GM12878 (cell line): ENCODE results near the gene CACNA1E. TPM values are rescaled to one million over a fixed set of nuclear protein-coding genes. Genes with fewer than 3 reads are reported as not detected.

ENCODE experiments used
- BCL11A ChIP-seq: IDR thresholded peaks from 2 replicates; pipeline ENCODE4 v1.6.1; 2011; ENCODE audit warnings: low read depth, low read length
- CHD4 ChIP-seq: fragments of 200-600 bp; sonication (generic); IDR thresholded peaks from 2 replicates; pipeline ENCODE4 v1.6.1; 2016; ENCODE audit warnings: mild to moderate bottlenecking
- EZH2 ChIP-seq: IDR thresholded peaks from 2 replicates; pipeline ENCODE4 v1.6.1; 2012; ENCODE audit warnings: low read depth, mild to moderate bottlenecking, control low read depth, inconsistent platforms, low read length, borderline replicate concordance; ENCODE audit not compliant: control insufficient read depth
- FOXK2 ChIP-seq: fragments of 450-650 bp; IDR thresholded peaks from 2 replicates; pipeline ENCODE4 v1.6.1; 2017; ENCODE audit warnings: mild to moderate bottlenecking, moderate library complexity
- IKZF1 ChIP-seq: fragments of 450-650 bp; conservative IDR thresholded peaks from 2 replicates; pipeline ENCODE4 v1.6.1; 2017; ENCODE audit warnings: antibody characterized with exemption, mild to moderate bottlenecking
- NBN ChIP-seq: fragments of 450-650 bp; IDR thresholded peaks from 2 replicates; pipeline ENCODE4 v1.6.1; 2016
- POLR2A ChIP-seq: IDR thresholded peaks from 2 replicates; pipeline ENCODE4 v1.6.1; 2011; ENCODE audit warnings: low read depth, mild to moderate bottlenecking, low read length
- POLR2AphosphoS2 ChIP-seq: IDR thresholded peaks from 2 replicates; pipeline ENCODE4 v1.6.1; 2011; ENCODE audit warnings: low read depth, mild to moderate bottlenecking, low read length, improper control_type of control experiment, moderate library complexity
- RAD51 ChIP-seq: fragments of 450-650 bp; IDR thresholded peaks from 2 replicates; pipeline ENCODE4 v1.6.1; 2016; ENCODE audit warnings: moderate library complexity, mild to moderate bottlenecking, inconsistent platforms
- RB1 ChIP-seq: fragments of 450-650 bp; formaldehyde crosslinking; IDR thresholded peaks from 2 replicates; pipeline ENCODE4 v1.6.1; 2017; ENCODE audit warnings: mild to moderate bottlenecking, borderline replicate concordance
- SIX5 ChIP-seq: IDR thresholded peaks from 2 replicates; pipeline ENCODE4 v1.6.1; 2011; ENCODE audit warnings: mild to moderate bottlenecking, low read depth, low read length, moderate library complexity; ENCODE audit not compliant: severe bottlenecking
- SPI1 ChIP-seq: IDR thresholded peaks from 2 replicates; pipeline ENCODE4 v1.6.1; 2011; ENCODE audit warnings: low read depth, mild to moderate bottlenecking, low read length, moderate library complexity, borderline replicate concordance; ENCODE audit not compliant: insufficient read depth
- SREBF1 ChIP-seq: IDR thresholded peaks from 2 replicates; pipeline ENCODE4 v1.6.1; 2012; ENCODE audit warnings: mild to moderate bottlenecking, low read length
- SUPT20H ChIP-seq: IDR thresholded peaks from 2 replicates; pipeline ENCODE4 v1.6.1; 2011; ENCODE audit warnings: low read depth, mild to moderate bottlenecking, low read length, moderate library complexity, borderline replicate concordance; ENCODE audit not compliant: control insufficient read depth
- TARDBP ChIP-seq: IDR thresholded peaks from 2 replicates; pipeline ENCODE4 v1.6.1; 2016; ENCODE audit warnings: borderline replicate concordance
- ZSCAN29 ChIP-seq: fragments of 450-650 bp; IDR thresholded peaks from 2 replicates; pipeline ENCODE4 v1.6.1; 2017; ENCODE audit warnings: mild to moderate bottlenecking, moderate library complexity
- polyA plus RNA-seq, 11 experiments: library from polyadenylated mRNA; depleted of rRNA in 4 of 11; unstranded in 6 of 11; stranded (reverse) in 5 of 11; fragments of >200 nt; fragmentation: Nextera tagmentation in 4 of 11; fragmentation: Illumina TruSeq in 1 of 11; extraction: Ambion mirVana in 4 of 11; extraction: Trizol in 1 of 11; gene quantifications; 1 replicate in 1 of 11; 2 replicates in 10 of 11; pipeline versions ENCODE4 v1.2.1 to v1.2.3, GENCODE V29; 2011 to 2016; ENCODE audit warnings: inconsistent platforms in 2 of 11, missing spikeins in 2 of 11, low read depth in 1 of 11
- total RNA-seq, 4 experiments: library from RNA; depleted of rRNA in 3 of 4; stranded (reverse); fragments of >200 nt in 3 of 4; fragmentation: Illumina TruSeq in 1 of 4; extraction: Trizol in 1 of 4; gene quantifications; 2 replicates each; pipeline versions ENCODE4 v1.2.1 to v1.2.3, GENCODE V29; 2013 to 2021
- TF ChIP-seq, protein P1 (sequence below): fragments of 450-650 bp; IDR thresholded peaks from 2 replicates; pipeline ENCODE4 v1.6.1; 2017; ENCODE audit warnings: mild to moderate bottlenecking, moderate library complexity
- TF ChIP-seq, protein P2 (sequence below): fragments of 450-650 bp; IDR thresholded peaks from 2 replicates; pipeline ENCODE4 v1.6.1; 2016; ENCODE audit warnings: mild to moderate bottlenecking
- TF ChIP-seq, protein P3 (sequence below): IDR thresholded peaks from 2 replicates; pipeline ENCODE4 v1.6.1; 2011; ENCODE audit warnings: mild to moderate bottlenecking, low read depth, low read length, moderate library complexity; ENCODE audit not compliant: insufficient replicate concordance
- TF ChIP-seq, protein P4 (sequence below): fragments of 450-650 bp; formaldehyde crosslinking; IDR thresholded peaks from 2 replicates; pipeline ENCODE4 v1.4.0; 2020; ENCODE audit warnings: mild to moderate bottlenecking, moderate library complexity

CACNA1E gene
- total and polyA plus RNA-seq, 10 of the 15 experiments (the other 5 are each of a cell fraction or from before 2014, with no cell fraction given), result 0.57 to 22.0 (median 8.5) TPM

DNA sequence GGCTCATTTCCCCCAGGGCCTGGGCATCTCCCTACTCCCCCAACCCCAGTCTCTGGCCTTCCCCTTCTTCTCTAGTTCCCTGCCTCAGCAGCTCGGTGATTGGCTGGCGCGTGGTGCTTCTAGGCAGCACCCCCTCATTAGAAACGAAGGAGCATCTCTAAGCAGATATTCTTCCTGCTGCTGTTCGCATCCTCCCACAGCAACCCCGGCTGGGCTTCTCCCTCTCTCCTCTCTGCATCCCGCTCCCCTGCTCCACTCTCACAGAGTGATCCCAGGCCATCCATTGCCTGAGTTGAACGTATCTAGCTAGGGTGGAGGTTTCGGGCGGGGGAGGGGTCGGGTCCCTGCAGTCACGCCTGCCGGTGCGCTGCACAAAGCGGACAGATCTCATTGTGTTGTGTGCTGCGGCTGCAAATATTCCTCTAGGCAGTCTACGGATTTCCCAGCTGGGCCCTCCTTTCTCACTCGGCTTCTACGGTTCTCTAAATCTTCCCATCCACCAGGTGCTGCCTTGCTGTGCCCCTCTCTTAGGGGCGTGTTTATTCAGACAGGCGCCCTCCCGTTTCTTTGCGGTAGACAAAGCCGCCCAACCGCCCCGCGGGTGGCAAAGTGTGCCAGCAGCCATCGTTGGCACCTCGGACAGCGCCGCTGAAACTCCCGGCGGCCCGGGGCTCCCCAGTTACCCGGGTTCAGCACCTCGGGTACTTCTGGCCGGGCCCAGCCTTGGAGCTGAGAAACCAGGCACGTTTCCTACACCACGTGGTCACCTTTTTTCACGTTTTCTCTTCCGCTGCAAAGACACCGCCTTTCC lies 2.2 kb downstream of the CACNA1E start (continued):
- TF ChIP-seq, protein P1, sequence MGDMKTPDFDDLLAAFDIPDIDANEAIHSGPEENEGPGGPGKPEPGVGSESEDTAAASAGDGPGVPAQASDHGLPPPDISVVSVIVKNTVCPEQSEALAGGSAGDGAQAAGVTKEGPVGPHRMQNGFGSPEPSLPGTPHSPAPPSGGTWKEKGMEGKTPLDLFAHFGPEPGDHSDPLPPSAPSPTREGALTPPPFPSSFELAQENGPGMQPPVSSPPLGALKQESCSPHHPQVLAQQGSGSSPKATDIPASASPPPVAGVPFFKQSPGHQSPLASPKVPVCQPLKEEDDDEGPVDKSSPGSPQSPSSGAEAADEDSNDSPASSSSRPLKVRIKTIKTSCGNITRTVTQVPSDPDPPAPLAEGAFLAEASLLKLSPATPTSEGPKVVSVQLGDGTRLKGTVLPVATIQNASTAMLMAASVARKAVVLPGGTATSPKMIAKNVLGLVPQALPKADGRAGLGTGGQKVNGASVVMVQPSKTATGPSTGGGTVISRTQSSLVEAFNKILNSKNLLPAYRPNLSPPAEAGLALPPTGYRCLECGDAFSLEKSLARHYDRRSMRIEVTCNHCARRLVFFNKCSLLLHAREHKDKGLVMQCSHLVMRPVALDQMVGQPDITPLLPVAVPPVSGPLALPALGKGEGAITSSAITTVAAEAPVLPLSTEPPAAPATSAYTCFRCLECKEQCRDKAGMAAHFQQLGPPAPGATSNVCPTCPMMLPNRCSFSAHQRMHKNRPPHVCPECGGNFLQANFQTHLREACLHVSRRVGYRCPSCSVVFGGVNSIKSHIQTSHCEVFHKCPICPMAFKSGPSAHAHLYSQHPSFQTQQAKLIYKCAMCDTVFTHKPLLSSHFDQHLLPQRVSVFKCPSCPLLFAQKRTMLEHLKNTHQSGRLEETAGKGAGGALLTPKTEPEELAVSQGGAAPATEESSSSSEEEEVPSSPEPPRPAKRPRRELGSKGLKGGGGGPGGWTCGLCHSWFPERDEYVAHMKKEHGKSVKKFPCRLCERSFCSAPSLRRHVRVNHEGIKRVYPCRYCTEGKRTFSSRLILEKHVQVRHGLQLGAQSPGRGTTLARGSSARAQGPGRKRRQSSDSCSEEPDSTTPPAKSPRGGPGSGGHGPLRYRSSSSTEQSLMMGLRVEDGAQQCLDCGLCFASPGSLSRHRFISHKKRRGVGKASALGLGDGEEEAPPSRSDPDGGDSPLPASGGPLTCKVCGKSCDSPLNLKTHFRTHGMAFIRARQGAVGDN, result peak; percentile 64; the same call in 1 of the 2 replicates
- TF ChIP-seq, protein P2, sequence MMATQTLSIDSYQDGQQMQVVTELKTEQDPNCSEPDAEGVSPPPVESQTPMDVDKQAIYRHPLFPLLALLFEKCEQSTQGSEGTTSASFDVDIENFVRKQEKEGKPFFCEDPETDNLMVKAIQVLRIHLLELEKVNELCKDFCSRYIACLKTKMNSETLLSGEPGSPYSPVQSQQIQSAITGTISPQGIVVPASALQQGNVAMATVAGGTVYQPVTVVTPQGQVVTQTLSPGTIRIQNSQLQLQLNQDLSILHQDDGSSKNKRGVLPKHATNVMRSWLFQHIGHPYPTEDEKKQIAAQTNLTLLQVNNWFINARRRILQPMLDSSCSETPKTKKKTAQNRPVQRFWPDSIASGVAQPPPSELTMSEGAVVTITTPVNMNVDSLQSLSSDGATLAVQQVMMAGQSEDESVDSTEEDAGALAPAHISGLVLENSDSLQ, result peak; percentile 49; the same call in 1 of the 2 replicates
- TF ChIP-seq TARDBP (no peak), NBN (no peak), SPI1 (0 out of 2 replicates have a peak, but pooled peaks have one; percentile 33), ZSCAN29 (no peak), CHD4 (no peak), POLR2A (no peak; the same call in 1 of the 2 replicates), SREBF1 (no peak), RAD51 (peak; percentile 89), EZH2 (no peak), SUPT20H (no peak), BCL11A (no peak), RB1 (no peak; the same call in 1 of the 2 replicates), IKZF1 (peak; percentile 69), SIX5 (no peak), FOXK2 (no peak), POLR2AphosphoS2 (no peak)
- TF ChIP-seq, protein P3, sequence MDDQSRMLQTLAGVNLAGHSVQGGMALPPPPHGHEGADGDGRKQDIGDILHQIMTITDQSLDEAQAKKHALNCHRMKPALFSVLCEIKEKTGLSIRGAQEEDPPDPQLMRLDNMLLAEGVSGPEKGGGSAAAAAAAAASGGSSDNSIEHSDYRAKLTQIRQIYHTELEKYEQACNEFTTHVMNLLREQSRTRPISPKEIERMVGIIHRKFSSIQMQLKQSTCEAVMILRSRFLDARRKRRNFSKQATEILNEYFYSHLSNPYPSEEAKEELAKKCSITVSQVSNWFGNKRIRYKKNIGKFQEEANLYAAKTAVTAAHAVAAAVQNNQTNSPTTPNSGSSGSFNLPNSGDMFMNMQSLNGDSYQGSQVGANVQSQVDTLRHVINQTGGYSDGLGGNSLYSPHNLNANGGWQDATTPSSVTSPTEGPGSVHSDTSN, result no peak
- TF ChIP-seq, protein P4, sequence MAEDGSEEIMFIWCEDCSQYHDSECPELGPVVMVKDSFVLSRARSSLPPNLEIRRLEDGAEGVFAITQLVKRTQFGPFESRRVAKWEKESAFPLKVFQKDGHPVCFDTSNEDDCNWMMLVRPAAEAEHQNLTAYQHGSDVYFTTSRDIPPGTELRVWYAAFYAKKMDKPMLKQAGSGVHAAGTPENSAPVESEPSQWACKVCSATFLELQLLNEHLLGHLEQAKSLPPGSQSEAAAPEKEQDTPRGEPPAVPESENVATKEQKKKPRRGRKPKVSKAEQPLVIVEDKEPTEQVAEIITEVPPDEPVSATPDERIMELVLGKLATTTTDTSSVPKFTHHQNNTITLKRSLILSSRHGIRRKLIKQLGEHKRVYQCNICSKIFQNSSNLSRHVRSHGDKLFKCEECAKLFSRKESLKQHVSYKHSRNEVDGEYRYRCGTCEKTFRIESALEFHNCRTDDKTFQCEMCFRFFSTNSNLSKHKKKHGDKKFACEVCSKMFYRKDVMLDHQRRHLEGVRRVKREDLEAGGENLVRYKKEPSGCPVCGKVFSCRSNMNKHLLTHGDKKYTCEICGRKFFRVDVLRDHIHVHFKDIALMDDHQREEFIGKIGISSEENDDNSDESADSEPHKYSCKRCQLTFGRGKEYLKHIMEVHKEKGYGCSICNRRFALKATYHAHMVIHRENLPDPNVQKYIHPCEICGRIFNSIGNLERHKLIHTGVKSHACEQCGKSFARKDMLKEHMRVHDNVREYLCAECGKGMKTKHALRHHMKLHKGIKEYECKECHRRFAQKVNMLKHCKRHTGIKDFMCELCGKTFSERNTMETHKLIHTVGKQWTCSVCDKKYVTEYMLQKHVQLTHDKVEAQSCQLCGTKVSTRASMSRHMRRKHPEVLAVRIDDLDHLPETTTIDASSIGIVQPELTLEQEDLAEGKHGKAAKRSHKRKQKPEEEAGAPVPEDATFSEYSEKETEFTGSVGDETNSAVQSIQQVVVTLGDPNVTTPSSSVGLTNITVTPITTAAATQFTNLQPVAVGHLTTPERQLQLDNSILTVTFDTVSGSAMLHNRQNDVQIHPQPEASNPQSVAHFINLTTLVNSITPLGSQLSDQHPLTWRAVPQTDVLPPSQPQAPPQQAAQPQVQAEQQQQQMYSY (CRISPR knock-in tag), result no peak
